GM19099 (cell line): ENCODE results near the gene SLC22A16.

ENCODE experiments used
- POLR2A ChIP-seq: IDR thresholded peaks from 3 replicates; pipeline ENCODE4 v1.6.1; 2011; ENCODE audit warnings: low read depth; ENCODE audit not compliant: insufficient read length; ENCODE audit errors: extremely low read depth

SLC22A16 gene

DNA sequence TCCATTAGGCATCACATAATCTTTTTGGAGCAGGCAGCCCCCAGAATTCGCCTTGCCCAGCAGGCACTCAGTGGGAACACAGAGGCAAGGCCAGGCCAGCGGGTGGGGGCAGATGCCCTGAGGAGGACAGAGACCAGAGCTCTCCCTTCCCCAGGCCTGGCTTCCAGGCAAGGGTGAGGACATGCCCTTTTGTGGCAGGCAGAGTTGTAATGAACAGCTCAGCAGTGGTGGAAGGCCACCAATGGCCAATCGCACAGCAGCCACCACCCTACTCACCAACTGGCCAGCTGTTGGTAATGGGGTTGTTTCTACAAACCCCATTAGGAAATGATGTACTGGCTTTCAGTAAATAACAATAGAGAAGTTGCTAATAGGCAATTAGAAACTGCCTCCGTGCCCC, 45.7 kb downstream of the SLC22A16 start:
- TF ChIP-seq POLR2A, result no peak

DNA sequence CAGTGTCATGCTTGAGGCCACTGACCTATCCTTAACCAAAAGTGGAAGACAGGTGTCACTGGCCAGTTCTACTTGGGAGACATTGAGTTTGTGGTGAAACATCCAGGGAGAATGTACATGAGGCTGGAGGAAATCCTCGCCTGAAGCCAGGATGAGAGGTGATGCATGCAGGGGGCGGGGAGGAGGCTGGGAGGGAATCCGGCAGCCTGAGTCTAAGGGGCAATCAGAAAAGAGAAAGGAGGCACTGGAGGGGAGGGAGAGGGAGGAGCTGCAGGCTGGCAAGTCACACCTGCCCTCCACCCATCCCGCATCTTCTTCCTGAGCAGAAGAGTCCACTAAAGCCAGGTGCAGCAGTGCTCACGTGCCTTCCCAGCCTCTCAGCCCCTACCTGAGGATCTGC, 46.2 kb downstream of the SLC22A16 start:
- TF ChIP-seq POLR2A, result no peak

DNA sequence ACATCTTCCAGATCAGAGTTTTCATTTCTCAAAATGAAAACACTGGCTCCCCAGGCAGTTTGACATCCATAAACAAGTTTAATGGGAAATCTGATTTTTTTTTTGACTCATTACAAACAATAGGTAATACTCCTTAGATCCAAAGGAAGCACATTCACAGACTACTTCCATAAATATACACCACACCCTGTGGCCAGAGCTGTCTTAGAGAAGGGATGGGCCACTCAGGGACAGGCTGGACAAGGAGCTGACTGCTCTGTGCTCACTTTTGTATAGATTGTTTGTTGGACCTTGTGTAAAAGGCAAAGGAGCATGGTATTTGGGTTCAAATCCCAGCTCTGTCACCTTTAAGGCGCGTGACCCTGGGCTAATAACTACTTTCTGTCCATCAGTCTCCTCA, 48.3 kb downstream of the SLC22A16 start:
- no peak for TF ChIP-seq POLR2A

DNA sequence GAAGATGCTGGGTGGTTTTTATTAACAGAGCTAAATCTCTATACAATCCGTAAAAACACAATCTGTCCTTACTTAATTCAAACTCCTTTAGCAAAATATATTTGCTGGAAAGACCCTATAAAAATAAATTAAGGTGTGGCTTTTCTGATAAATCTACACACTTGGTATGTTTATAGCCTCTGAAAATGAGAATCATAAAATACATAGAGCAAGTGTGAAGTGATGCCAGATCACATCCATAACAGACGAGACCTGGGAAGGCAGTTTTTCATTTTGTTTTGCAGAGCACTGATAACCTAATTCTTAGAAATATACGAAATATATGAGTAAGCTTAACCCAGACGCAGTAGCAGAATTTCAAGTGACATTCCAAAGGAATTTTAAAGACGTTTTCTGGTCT, 50.6 kb downstream of the SLC22A16 start:
- TF ChIP-seq POLR2A, result no peak

DNA sequence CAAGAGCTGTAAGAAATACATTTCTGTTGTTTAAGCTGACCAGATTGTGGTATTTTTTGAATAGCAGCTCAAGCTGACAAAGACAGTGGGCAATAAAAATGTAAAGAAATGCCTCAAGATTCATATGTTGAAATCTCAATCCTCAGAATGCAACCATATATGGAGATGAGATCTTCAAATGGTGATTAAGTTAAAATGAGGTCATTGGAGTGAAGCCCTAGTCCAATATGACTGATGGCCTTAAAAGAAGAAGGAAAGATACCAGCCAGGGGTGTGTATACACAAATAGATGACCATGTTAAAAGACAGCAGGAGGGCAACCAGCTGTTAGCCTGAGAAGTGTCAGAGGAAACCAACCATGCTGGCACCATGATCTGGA, 54.0 kb downstream of the SLC22A16 start:
- no peak for TF ChIP-seq POLR2A

DNA sequence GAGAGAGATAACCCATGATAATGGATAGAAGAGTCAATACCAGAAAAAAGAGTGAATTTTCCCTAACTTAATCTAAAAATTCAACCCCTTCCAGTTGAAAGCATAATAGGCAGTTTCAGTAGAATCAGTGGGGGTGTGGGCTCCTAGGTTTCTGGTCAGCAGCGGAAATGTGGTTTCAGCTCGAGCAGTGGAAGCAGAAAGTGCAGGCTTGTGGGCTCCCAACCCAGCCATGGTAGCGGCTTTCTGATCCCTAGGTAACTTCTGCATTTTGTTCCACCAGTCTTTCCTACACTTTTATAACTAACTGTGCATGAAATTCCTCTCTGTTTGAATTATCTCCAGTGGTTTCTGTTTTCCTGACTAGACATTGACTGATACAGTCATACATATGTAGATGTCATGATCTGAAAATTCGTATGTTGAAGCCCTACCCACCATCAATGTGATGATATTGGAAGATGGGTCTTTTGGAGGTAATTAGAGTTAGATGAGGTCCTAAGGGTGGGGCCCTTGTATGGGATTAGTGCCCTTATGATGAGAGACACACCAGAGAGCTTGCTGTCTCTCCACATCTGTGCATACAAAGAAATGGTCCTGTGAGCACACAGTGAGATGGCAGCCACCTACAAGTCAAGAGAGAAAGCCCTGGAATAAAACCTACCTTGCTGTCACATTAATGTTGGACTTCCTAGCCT, 54.5 kb downstream of the SLC22A16 start:
- no peak for TF ChIP-seq POLR2A

DNA sequence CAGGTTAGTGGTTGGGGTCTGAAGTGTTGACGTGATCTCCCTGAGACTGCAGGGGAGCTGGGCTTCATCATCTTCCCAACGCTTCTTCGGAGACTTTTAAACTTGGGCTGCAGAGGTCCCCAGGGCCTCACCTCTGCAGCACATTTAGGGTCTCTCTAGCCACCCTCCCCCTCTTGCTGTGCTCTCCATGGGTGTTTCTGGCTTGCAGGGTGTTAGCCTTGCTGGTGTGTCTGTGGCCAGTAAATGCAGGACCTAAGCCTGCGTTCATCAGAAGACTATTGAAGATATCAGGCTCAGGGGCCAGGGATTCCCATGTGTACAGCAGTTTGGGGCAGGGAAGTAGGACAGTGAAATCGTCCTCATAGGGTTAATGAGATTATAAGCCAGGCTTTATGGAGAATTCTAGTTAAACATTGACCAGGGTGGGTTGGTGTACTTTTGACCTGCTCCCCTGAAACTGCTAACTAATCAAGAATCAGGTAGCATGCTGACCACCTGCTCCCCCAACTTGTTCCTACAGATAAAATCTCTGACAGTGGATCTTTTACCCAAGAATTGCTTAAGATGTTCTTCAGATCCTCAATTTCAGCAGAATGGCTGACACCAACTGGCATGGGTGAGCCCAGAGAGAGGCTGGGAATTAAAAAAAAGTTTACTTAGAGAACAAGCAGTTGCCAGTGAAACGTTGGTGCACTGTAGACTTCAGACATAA, 57.2 kb downstream of the SLC22A16 start:
- TF ChIP-seq POLR2A, result no peak

DNA sequence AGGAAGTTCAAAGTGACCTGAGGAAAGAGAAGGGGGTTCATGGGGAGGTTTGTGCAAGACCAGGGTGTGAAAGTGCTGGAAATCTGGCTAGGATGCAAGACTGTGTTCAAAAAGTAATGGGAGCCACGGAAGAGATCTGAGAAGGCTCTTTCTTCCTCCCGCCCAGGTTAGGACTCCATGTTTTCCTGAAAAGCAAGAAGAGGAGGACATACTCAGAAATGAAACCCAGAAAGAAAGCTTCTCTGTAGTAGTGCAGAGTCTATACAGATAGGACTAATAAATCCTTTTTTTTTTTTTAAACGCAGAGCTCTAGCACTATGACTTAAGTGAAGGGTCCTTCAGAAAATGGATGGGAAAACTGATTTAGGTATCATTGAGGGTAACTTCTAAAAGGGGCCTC, 57.8 kb downstream of the SLC22A16 start:
- TF ChIP-seq POLR2A, result no peak

DNA sequence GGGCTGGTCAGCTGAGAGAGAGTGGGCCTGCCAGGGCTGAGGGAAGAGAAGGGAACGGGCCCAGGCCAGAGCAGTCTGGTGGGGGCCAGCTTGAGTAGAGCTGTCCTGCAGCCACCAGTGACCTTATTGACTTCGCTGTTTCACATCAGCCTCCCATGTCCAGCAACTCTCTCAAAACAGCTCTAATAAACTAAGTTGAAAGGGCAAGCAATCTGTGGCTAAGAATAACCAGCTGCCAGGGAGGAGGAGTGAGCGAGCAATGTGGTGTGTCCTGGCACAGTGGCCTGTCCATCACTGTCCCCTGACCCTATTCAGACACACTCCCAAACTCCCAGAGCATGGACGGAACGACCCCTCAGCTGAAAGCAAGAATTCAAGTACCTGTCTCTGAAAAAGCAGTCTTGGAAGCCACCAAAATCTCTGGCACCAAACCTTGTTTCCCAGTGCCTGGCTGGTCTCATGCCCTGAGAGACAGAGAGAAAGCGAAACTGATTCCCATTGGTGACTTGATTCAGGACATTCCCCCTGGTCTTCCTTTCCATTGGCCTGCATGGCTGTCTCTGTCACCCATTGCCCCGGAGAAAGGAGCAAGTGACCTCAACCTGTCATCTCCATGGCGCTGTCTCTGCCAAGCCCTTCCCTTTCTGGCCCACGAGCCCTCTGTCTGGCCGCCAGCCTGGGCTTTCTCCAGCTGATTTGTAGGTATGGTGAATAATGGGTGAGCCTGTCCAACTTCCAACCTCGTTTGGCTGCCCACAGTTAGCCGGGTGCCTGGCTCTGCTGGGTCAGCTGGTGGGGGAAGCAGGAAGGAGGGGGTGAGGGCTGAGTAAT, 61.1 kb downstream of the SLC22A16 start, which contains the start of gene DDO:
Gene DDO (minus strand): TSS at position 490 of the 831 bp plus-strand sequence. CDS start 2,113 bp downstream, outside the sequence.
- no peak for TF ChIP-seq POLR2A

DNA sequence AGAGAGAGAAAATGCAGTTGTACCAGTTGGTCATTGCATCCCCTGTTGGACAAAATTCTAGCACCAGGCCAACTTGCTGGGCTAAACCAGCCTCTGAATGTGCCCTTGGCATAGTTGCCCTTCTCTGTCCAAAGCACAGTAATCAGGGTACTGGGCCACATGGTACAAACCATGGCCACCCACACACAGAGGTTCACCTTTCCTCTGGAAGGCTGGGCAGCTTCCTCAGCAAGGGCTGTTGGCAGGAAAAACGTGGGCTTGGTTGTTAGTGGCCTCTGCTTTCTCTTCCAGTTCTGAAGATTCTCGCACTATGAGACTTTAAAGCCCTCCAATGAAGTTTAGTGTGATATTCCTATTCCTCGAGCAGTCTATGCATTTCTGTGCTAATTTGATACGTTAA, 61.7 kb downstream of the SLC22A16 start:
- no peak for TF ChIP-seq POLR2A

DNA sequence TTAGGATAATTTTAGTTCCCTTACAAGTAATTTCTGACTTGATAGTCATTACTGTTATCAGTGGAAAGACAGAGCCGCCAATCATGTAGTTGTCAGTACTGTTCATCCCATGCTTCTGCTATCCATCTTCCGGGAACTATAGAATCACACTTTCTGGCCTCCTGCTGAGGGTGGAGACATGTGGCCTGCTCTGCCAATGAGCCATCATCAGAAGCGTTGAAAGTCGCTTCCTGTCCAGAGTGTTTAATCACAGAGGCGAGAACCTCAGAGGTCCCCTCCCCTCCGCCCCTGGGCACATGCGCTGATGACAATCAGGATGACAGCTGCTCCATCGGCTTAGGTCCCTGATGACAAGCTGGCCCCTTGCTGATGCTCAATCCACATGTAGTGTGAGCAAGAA, 64.1 kb downstream of the SLC22A16 start:
- no peak for TF ChIP-seq POLR2A

DNA sequence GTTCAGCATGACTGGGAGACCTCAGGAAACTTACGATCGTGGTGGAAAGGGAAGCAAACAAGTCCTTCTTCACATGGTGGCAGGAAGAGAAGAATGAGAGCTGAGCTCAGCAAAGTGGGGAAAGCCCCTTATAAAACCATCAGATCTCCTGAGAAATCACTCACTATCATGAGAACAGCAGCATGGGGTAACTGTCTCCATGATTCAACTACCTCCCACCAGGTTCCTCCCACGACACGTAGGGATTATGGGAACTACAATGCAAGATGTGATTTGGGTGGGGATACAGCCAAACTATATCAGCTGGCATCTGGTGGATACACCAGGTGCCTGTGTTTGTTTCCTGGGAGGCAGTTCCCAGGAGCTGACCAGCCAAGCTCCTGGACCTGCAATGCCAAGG, 65.9 kb downstream of the SLC22A16 start:
- no peak for TF ChIP-seq POLR2A

DNA sequence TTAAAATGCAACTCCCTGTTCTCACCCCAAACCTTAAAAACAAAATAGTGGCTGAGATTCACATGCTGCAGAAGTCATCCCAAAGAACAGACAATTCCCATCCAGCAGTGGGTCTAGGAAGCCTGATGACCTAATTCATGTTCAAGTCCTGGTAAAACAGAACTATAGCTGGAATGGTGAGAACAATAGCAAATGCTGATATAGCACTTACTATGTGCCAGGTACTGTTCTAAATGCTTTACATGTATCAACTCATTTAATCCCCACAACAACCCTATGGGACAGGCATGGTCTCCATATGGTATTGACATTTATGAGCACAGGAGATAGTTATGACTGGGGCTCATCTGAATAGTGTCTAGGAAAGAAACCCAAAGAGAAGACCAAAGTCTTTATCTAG, 66.6 kb downstream of the SLC22A16 start:
- no peak for TF ChIP-seq POLR2A

DNA sequence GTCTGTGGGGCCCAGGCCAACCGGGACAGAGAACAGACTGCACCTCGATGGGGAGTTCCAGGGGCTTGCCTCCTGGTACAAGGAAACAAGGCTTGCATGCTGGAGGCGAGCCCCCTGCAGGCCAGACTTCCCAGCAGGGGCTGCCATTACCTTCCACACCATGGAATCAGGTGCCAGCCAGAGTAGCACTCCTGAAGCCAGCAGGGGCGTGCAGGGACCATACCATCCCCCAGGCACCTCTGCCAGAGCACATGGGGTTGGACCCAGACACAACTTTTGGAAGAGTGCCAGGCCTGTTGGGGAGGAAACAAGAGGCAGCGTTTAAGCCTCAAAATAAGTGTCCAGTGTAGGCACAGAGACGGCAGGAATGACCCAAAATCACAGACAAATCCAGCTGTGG, 67.5 kb downstream of the SLC22A16 start:
- no peak for TF ChIP-seq POLR2A

DNA sequence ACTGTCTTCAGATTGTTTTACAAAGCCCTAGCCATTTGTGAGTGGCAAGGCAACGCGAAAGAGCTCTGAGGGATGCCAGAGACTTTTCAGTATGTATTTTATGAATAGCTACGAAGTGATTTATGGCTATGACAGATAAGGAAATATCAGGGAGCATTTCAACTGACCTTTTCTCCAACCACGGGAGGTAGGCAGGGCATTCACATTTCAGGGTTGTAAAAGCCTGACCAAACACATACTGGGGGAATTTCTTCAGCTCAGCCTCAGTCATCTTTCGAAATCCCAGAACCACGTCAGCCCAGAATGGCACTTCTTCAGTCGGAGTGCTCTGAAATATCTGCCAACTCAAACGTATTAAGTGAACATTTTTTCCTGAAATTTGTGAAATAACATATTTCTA, 71.8 kb downstream of the SLC22A16 start:
- no peak for TF ChIP-seq POLR2A
